HG02798 (cell line): Measurements from ENCODE around the gene EIF2D.
"Not testable (repeated sequence)": the region's sequence is repeated elsewhere in the genome, so short reads cannot be mapped to it uniquely, and the experiment has no call there.

ENCODE experiments used
- ATAC-seq: cut with Tn5 transposase; IDR thresholded peaks from one replicate; pipeline ENCODE4 v1.9.1; 2021; ENCODE audit warnings: mild to moderate bottlenecking; ENCODE audit not compliant: unreplicated experiment, poor library complexity

EIF2D gene, protein sequence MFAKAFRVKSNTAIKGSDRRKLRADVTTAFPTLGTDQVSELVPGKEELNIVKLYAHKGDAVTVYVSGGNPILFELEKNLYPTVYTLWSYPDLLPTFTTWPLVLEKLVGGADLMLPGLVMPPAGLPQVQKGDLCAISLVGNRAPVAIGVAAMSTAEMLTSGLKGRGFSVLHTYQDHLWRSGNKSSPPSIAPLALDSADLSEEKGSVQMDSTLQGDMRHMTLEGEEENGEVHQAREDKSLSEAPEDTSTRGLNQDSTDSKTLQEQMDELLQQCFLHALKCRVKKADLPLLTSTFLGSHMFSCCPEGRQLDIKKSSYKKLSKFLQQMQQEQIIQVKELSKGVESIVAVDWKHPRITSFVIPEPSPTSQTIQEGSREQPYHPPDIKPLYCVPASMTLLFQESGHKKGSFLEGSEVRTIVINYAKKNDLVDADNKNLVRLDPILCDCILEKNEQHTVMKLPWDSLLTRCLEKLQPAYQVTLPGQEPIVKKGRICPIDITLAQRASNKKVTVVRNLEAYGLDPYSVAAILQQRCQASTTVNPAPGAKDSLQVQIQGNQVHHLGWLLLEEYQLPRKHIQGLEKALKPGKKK

DNA sequence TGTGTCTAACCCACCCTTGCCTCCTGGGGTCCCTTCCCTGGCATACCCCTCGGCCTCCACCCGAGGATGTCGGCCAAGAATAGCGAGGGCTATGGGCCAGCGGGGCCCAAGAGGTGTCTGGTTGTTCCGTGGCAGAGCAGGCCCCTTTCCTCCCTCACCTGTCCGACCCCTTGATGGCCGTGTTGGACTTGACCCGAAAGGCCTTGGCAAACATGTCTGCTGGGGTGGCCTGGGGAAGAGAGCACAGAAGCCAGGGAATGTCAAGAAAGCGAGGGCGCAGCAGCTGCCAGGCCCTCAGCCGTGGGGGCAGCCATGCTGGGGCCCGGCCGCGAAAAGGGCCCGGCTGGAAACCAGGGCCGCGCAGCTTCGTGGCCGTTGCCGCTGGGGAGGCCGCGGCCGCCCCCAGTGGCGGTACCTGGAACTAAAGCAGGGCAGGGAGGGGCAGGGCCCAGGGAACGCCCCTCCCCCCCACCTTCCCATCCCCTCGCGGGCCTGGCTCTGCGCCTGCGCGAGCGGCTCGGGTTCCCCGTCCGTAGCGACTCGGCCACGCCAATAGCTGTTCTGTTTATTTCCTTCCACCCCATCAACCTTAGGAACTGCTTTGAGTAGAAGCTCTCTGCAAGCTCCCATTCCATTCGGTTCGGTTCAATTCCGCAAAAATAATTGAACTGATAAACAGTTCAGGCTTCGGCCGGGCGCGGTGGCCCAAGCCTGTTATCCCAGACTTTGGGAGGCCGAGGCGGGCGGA is at the start of gene EIF2D:
Gene EIF2D, minus strand, starts transcription at position 337 of the 748 bp plus-strand sequence. Its CDS starts 123 bp downstream, at position 214.
- peak; percentile 97 for ATAC-seq

DNA sequence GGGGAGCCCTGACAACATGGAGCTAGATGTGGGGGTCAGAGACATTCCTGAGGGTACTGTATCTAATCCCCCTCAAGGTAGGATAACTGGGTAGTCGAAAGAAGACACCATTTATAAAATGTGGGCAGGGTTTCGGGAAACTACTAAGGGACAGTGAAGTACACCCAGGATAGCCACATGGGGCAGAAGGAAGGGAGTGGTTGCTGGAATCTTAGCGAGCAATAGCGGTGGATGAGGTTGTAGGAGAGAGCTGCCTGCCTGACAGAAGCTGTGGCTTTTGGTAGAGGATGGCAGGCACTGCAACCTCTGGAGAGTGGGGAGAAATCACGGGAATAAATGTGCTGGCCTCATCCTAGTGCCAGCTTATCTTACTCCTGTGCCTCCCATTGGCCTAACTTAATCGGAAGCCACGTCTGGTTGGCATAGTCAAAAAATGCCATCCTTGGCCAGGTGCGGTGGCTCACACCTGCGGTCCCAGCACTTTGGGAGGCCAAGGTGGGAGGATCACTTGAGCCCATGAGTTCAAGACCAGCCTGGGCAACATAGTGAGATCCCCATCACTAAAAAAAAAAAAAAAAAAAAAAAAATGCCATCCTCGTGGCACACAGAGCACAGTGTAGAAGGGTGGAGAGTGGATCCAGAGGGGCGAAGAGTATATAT is 49.0 kb upstream of the EIF2D start:
- ATAC-seq = no peak

DNA sequence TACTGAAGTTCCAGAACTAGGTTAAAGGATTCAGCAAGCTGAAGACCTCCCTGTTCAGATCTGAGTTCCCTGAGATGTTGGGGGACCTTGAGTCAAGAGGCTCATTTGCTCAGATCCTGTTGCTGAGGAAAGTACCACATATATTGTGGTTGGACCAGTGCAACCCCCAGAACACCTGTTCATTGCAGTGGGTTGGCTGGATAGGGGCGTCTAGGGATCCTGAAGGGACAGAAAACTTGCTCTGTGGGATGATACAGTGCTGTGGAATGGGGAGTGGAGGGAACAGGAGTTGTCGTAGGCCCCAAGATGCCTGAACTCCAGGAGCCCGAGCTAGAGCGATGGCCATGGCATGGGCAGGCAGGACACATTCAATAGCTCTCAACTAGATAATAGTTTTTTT is 47.9 kb upstream of the EIF2D start:
- ATAC-seq = no peak

DNA sequence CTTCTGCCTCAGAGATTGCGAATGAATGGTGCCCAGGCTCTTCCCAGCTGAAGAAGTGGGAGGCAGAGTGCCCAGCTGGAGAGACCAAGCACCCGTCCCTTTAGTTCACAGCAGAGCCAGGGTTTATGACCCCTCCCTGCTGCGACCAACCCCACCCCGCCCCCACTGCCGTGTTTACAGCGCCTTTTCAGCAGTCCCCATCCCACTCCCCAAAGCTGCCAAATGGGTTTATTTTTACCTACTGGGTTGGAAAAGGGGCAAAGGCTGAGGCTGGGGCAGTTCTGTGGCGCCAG is 46.7 kb upstream of the EIF2D start:
- ATAC-seq = no peak

DNA sequence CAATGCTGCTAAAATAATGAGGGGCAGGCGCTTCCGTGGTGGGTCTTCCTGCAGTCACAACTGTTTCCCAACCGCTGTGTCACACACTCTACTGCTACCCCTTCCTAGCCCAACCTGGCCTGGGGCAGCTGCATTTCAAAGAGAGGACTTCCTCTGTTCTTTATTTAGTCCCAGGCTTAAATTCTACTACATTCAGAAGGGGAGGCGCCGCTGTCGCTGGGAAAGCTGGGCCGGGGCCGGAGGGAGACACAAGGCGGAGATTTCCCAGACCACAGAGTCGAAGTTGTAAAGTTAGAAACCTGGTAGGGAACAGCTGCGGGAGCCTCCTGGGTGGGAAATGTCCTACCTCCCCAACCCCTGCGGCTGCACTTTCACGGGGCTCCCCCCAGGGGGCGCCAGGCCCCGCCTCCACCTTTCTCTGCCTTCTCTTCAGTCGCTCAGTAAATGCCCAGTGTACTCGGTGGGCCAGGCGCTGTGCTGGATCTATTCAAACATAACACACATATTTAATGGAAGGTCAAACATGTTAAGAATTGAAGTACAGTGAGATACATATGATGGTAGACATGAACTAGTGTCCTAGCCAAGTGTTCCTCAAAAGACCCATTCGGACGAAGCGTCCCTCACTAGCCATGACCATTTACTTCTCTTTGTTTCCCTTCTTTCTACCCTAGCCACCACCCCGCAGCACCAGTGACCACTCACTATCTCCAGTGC is 46.2 kb upstream of the EIF2D start:
- no peak for ATAC-seq

DNA sequence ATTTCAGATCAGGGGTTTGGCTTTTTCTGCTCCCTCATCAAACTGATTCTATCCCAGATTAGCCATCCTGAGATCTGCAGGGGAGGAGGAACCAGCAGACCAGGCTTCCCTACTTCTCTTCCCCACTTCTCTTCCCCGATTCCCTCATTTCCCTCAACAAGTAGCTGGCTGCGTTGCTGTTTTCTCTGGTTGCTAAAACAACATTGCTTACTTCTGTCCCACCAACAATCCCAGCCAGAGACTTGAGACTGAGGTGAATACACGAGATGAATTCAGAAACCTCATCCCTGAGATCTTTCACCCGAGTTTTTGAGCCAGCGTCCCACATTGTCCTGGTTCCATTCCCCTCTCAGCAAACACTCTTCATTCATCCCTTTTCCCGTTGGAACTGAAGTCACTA is 45.5 kb upstream of the EIF2D start:
- ATAC-seq = no peak

DNA sequence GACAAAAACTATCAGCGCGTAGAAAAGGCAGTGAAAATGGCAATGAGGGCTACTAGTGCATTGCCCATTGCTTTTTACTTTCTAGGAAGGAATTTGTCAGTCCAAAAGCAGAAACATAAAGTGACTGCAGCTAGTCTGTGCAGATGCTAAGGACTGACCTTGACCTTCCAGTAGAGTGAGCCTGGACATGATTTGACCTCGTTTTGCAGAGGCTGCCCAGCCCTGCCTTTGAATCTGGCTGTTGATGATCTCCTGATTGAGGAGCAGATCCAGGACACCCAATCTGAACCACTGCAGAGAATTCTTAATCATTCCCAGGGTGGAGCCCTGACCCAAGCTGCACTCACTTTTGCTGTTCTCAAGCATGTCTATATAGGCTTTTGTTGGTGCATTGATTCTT is 44.7 kb upstream of the EIF2D start:
- ATAC-seq = no peak

DNA sequence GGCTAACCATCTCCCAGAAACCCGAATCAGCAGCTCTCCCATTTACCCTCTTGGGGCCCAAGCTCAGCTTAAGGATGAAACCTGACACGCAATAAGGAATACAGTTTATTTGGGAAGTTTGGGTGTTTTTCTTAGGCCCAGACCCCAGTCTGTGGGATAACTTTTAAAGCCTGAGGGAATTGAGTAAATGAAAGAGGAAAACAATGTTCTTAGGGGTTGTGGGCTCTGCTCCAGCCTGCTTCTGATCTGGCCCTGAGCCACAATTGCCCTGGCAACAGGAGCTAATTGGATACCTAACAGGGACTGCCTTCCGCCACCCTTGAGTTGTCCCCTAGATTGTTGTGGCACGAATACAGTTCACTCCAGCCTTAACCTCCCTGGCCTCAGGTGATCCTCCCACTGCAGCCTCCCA is 43.2 kb upstream of the EIF2D start:
- no peak for ATAC-seq

DNA sequence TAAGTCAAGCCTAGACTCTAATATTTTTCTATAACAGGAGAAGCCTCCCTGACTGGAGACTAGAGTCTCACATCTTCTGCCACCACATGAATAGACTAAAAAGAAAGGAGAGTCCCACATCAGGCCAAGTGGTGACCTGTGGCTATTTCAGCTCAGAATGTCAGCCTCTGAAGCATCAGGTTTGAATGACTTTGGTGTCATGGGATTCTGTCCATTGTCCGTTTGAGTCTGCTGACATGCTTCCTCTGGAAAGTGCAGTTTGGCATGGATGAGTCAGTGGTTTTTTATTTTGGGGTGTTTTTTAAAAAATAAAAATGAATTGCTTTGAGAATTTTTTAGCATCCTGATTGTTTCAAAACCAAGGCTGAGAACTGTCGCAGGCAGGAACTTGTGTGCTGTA is 42.6 kb upstream of the EIF2D start:
- ATAC-seq = no peak

DNA sequence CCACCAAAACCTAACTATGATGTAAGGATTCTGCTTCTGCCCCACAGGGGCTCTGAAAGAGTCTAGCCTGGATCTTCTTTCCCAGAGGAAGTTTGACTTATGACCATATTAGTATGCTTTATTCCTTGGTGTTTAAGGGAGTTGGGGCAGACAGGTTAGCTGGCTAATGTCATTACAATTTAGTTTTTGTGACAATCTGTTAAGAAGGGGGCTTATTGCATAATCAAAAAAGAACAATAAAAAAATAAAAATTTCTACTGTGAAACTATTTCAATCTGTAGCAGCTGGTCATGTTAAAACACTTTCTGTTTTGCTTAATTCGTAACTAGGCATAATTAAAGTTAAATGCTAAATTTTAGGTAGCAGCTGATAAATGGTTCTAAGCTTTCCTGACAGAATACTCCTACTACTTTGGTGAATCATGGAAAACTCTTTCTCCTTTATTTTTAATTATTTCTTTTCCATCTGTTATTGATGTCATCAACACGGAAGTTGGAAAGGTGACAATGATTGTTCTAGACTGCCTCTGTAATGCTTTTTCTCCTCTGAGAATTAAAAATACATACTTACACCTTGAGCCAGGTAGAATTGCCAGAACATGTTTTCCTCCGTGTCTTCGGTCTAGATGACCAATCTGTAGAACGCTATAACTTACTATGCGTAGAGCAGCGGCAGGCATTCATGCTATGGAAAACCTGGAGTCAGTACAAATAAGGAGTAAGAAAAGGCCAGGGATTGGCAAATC is 41.6 kb upstream of the EIF2D start:
- no peak for ATAC-seq

DNA sequence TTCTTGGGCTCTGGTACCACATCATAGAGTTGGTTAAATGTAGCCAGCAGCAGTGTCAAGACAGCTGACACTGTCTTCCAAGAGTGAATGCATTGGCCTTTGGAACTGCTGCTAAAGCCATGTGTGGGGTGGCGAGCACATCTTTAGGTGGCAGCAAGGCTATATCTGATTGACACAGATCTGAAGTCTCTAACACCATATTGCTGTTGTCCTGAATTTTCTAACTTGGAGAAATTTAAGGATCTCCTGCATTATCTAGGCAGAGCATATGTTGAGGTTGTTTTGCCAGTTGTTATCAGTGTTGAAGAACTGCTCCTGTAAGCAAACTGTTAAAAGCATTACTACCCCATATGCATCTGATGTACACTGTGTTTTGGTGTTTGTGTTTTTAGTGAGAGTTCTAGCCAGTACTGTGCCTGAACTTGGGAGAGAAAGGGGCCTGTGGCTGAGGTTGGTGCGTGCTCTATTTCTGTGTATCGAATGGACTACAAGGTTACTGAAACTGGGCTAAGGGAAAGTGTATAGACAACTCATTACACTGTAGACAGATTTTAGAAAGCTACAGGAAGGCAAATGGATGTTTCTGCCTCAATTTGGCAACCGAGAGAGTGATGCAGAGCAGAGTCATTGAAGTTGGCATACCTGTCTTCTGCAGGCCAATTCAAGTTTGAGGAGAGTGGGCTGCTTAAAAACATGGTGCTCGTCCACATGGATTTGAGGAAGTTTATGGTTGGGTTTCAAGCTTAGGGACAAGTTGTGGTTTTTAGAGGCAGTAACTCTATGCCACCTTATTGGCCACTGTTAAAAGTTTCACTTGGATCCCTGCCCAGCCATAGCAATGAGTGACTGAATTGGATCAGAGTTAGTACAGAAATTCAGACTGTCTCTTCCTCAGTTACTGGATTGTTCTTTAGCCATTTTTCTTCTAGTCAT is 40.0 kb upstream of the EIF2D start:
- ATAC-seq = no peak

DNA sequence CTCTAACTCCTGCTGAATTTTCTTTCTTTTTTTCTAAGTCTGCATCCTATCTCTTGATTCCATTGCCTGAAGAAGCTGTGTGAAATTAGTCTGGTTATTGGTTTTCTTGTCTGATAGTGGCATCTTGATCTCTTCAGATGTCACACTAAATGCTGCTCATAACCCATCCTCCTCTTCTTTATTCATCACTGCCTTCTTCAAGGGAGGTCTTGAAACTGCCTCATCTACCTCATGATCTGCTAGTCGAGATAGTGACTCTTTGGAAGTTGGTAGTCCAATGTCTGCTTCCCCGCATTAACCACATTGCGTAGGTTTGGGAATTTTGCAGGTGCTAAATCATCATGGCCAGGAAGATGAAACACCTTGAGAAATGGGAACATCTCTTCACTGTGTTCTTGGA is 38.7 kb upstream of the EIF2D start:
- ATAC-seq = no peak

DNA sequence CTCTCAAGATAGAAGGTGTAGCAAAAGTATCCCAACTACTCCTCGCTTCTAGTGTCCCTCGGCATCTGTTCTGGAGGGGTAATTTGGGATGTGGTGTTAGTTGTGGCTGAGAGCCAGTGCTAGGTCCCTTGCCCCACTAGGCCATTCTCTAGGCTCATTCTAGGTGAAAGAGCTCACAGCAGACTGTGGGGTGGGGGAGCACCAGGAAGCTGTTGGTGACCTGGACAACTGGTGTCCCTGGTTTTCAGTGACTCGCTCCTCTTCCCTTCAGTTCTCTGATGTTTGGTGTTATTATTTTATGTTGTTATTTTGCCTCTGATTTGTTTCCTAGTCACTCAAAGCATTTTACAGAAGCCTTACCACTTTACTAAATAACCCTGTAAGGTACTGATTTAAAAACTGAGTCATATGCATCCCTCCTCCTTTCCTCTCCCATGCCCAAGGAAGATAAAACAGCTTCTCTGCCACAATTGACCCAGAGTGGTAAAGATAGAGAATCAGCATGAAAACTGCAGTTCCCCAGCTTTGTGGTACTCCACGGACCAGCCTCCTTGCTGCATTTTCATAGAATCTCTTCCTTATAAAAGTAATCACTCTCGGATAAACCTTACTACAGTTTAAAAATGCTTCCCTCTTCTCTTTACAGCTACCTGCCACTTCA is 37.1 kb upstream of the EIF2D start:
- no peak for ATAC-seq

DNA sequence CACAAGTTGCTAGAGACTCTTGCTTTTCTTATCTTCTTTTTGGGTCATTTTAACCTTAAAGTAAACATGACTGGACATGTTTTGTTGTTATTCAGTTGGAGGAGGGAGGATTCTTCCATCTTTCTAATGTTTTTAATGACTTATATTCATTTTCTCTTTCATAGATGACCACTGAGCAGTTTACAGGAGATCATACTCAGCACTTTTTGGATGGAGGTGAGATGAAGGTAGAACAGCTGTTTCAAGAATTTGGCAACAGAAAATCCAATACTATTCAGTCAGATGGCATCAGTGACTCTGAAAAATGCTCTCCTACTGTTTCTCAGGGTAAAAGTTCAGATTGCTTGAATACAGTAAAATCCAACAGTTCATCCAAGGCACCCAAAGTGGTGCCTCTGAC is 35.0 kb upstream of the EIF2D start:
- ATAC-seq = no peak

DNA sequence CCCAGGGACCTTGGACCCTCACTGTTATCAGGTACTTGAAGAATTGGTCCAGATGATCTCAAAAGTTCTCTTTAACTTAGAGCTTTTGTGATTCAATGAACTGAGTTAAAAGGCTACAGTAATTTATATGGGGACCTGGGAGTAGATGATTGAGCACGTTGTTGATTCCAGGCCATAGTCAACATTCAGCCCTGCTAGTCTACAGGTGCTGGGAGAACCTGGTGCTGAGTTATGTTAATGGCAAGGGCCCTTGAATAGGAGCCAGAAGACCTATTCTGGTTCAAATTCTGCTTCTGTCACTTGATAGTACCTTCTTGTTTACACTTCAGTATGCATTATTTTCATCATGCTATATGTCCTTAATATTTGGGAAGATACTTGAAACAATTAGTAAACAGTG is 34.2 kb upstream of the EIF2D start:
- ATAC-seq = no peak

DNA sequence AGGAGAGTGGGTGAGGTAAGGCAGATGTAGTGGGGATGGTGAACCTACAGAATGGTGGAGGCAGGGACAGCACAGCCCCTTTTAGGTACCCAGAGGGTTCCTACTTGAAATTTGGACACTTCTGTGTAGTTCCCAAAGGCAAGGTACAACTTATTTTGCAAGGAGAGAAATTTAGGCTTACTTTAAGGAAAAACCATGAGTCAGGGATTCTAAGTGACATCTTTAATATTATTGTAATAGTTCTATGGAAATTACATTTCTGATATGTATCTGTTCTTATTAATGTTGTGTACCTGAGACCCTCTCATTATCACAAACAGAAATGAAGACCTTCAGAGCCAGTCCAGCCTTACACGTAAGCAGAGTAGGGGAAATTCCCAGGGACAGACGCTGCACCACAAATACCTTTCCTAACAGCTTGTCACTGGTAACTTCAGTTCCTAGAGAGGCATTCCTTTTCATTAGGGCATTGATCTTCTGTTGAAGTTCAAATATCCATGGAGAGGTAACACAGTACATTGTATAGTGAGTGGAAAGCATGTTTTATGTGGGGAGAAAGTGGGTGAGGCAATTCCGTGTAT is 30.9 kb upstream of the EIF2D start:
- ATAC-seq = no peak

DNA sequence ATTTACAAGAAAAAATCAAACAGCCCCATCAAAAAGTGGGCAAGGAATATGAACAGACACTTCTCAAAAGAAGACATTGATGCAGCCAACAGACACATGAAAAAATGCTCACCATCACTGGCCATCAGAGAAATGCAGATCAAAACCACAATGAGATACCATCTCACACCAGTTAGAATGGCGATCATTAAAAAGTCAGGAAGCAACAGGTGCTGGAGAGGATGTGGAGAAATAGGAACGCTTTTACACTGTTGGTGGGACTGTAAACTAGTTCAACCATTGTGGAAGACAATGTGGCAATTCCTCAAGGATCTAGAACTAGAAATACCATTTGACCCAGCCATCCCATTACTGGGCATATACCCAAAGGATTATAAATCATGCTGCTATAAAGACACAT is 29.8 kb upstream of the EIF2D start:
- ATAC-seq = not testable (repeated sequence)

DNA sequence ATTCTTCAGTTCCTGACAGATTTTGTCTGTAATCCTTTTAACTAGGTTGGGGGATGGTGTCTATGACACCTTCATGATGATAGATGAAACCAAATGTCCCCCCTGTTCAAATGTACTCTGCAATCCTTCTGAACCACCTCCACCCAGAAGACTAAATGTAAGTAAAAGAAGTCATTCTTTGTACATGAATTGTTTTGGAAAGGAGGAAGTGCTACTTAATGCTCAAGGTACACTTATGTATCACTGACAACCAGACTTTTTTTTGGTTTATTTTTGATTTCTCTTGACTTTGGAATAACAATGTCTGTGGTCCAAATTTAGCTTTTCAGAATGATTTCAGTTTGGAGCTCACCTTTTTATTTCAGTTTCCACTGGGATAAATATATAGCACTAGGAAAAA is 25.3 kb upstream of the EIF2D start:
- no peak for ATAC-seq
